ENCODE measurements around the gene BBS1. TPM values are rescaled to one million over a fixed set of nuclear protein-coding genes. Genes with fewer than 3 reads are reported as not detected.

The BBS1 gene
- total RNA-seq, 1 experiment from 2014 or later, result 32.2 TPM

GRCh38 chr11:66479394-66480116, 30.9 kb upstream of the BBS1 start:
- H3K4me1 Mint-ChIP-seq (ENCODE audit: low read depth, unreplicated experiment), result no peaks in the 10 kb centered on the region
- peak overlapping the region; percentile 93 for H3K4me3 Mint-ChIP-seq (ENCODE audit: low read depth, unreplicated experiment)
- CTCF ChIA-PET, result interaction anchor here (0.9 to 2.3 kb wide), 11 partner anchors 9 to 199 kb away, joined by 3 to 10 read pairs (median 4); partner anchors contain the start of genes MRPL11, PELI3, RBM4 and RBM4B
- no peaks in the 10 kb centered on the region for H3K9me3 Mint-ChIP-seq (ENCODE audit: low read depth, unreplicated experiment)
- peak overlapping the region; percentile 92 for H3K27ac Mint-ChIP-seq (ENCODE audit: unreplicated experiment)
- H3K27me3 Mint-ChIP-seq (ENCODE audit: unreplicated experiment), result no peaks in the 10 kb centered on the region
- H3K36me3 Mint-ChIP-seq (ENCODE audit: insufficient read depth, unreplicated experiment), result peaks cover 46% of the 10 kb centered on the region
- intact Hi-C loops (cut with micrococcal nuclease; ENCODE audit: unreplicated experiment), result no loop called here
- DNase-seq, result peak; percentile 42
- TF ChIP-seq, protein P1, sequence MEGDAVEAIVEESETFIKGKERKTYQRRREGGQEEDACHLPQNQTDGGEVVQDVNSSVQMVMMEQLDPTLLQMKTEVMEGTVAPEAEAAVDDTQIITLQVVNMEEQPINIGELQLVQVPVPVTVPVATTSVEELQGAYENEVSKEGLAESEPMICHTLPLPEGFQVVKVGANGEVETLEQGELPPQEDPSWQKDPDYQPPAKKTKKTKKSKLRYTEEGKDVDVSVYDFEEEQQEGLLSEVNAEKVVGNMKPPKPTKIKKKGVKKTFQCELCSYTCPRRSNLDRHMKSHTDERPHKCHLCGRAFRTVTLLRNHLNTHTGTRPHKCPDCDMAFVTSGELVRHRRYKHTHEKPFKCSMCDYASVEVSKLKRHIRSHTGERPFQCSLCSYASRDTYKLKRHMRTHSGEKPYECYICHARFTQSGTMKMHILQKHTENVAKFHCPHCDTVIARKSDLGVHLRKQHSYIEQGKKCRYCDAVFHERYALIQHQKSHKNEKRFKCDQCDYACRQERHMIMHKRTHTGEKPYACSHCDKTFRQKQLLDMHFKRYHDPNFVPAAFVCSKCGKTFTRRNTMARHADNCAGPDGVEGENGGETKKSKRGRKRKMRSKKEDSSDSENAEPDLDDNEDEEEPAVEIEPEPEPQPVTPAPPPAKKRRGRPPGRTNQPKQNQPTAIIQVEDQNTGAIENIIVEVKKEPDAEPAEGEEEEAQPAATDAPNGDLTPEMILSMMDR (IDR thresholded peaks at IDR 0.05; ENCODE audit: unreplicated experiment), result no peak
- TSS peak; percentile 77 for BruUV-seq (replicated peaks)

DNA sequence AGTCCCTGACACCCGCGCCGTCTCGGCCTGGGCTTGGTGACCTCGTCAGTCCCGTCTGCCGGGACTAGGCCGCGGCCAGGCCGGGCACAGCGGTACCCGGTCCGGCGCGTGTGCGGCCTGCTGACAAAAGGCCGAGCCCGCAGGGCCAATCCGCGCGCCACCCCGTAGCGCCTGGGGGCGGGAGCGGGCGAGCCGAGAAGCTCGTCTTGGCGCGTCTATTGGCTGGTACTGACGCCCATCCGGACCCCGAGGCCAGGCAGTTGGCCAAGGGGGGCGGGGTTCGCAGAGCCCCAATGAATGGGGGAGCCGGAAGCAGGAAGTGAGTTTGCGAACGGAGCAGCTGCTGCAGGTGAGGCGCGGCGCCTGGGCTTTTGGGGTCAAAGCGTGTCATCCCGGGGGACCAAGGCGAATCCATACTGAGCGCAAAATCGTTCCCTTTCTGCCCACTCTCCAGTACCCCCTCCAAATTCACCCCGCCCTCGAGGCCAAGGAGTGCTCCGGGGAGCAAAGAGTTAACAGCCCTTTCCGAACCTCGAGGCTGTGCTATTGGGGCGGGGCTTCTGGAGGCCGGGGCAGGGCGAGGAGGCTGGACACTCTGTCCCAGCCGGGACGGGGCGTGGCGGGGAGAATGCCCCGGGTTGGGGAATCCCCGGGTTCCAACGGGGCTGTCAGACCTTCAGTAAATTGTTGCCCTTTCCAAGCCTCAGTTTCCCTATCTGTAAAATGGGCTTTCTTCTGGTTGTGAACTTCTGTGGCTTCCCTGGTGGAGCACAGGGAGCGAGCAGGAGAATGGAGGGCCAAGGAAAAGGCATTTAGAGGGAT, 30.1 kb upstream of the BBS1 start, which contains the start of gene DPP3:
Gene DPP3 (plus strand): TSS at position 318 of the 822 bp plus-strand sequence. CDS start 1,767 bp downstream, outside the sequence.
- Mint-ChIP-seq H3K36me3 (ENCODE audit: insufficient read depth, unreplicated experiment) (peaks cover 46% of the 10 kb centered on the region), H3K27me3 (ENCODE audit: unreplicated experiment) (no peaks in the 10 kb centered on the region), H3K27ac (ENCODE audit: unreplicated experiment) (peak within 1 kb of the TSS; percentile 92), H3K4me3 (ENCODE audit: low read depth, unreplicated experiment) (peak within 1 kb of the TSS; percentile 93), H3K4me1 (ENCODE audit: low read depth, unreplicated experiment) (no peaks in the 10 kb centered on the region), H3K9me3 (ENCODE audit: low read depth, unreplicated experiment) (no peaks in the 10 kb centered on the region)
- intact Hi-C loops (cut with micrococcal nuclease; ENCODE audit: unreplicated experiment), result no loop called here
- TSS peak; percentile 58 for BruUV-seq (replicated peaks)
- CTCF ChIA-PET, result interaction anchor here (0.6 to 2.3 kb wide), 13 partner anchors 10 to 198 kb away, joined by 3 to 10 read pairs (median 4); partner anchors contain the start of genes MRPL11, PELI3, RBM4 and RBM4B
- DNase-seq, result peak; percentile 99
- TF ChIP-seq, protein P1 (IDR thresholded peaks at IDR 0.05; ENCODE audit: unreplicated experiment), result no peak

DNA sequence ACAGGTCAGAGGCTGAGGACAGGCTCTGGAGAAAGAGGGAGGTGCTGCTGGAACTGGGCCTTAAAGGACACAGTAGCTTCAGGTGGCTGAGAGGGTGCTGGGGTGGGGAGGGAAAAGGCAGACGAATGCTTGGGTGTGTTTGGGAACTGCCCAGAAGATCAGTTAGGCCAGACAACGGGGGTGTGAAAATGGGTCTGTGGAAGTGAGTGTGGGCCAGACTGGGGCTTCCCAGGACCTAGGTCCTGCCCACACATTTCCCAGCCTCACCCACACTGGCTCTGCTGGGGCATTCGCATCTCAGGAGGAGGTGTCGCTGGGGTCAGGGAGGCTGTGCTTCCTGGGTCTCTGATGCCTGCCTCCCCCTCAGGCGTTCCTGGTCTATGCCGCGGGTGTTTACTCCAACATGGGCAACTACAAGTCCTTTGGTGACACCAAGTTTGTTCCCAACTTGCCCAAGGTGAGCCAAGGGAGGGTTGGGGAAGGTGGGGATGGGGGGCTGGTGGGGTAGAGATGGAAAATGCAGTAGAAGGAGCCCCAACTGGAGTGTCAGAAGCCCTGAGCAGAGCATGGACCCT, 25.5 kb upstream of the BBS1 start:
- Mint-ChIP-seq H3K27ac (ENCODE audit: unreplicated experiment) (no peak overlapping the region), H3K27me3 (ENCODE audit: unreplicated experiment) (no peaks in the 10 kb centered on the region), H3K4me1 (ENCODE audit: low read depth, unreplicated experiment) (no peaks in the 10 kb centered on the region), H3K9me3 (ENCODE audit: low read depth, unreplicated experiment) (no peaks in the 10 kb centered on the region), H3K36me3 (ENCODE audit: insufficient read depth, unreplicated experiment) (peaks cover 22% of the 10 kb centered on the region), H3K4me3 (ENCODE audit: low read depth, unreplicated experiment) (no peak overlapping the region)
- CTCF ChIA-PET, result no interaction called here
- DNase-seq, result no peak
- BruUV-seq (replicated peaks), result no TSS peak
- TF ChIP-seq, protein P1 (IDR thresholded peaks at IDR 0.05; ENCODE audit: unreplicated experiment), result no peak
- intact Hi-C loops (cut with micrococcal nuclease; ENCODE audit: unreplicated experiment), result no loop called here

DNA sequence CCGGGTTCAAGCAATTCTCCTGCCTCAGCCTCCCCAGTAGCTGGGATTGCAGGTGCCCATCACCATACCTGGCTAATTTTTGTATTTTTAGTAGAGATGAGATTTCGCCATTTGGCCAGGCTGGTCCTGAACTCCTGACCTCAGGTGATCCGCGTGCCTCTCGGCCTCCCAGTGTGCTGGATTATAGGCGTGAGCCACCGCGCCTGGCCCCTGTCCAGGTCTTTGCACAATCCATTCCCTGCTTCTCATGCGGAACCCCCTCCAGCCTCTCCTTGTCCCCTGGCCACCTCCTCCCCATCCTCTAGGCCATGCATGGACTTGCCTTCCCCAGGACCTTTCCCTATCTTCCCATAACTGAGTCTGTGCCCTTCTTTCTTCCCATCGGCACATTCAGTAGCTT, 21.5 kb upstream of the BBS1 start:
- Mint-ChIP-seq H3K27me3 (ENCODE audit: unreplicated experiment) (no peaks in the 10 kb centered on the region), H3K27ac (ENCODE audit: unreplicated experiment) (no peak overlapping the region), H3K9me3 (ENCODE audit: low read depth, unreplicated experiment) (no peaks in the 10 kb centered on the region), H3K36me3 (ENCODE audit: insufficient read depth, unreplicated experiment) (peaks cover 9% of the 10 kb centered on the region), H3K4me1 (ENCODE audit: low read depth, unreplicated experiment) (no peaks in the 10 kb centered on the region), H3K4me3 (ENCODE audit: low read depth, unreplicated experiment) (no peak overlapping the region)
- TF ChIP-seq, protein P1 (IDR thresholded peaks at IDR 0.05; ENCODE audit: unreplicated experiment), result no peak
- BruUV-seq (replicated peaks), result no TSS peak
- CTCF ChIA-PET, result interaction anchor here (1.5 kb wide), 1 partner anchor 22 kb away, joined by 3 read pairs; the partner anchor contains the start of gene BBS1
- intact Hi-C loops (cut with micrococcal nuclease; ENCODE audit: unreplicated experiment), result no loop called here
- no peak for DNase-seq
